GM12878 (cell line): ENCODE data around the gene DHX32. TPM values are rescaled to one million over a fixed set of nuclear protein-coding genes. Genes with fewer than 3 reads are reported as not detected.

Experiments
- HDAC2 ChIP-seq: fragments of 200-600 bp; sonication (generic); IDR thresholded peaks from 2 replicates; pipeline ENCODE4 v1.6.1; 2017
- HDAC6 ChIP-seq: fragments of 200-600 bp; sonication (generic); IDR thresholded peaks from one replicate; pipeline ENCODE4 v1.8.0; 2017; ENCODE audit warnings: antibody characterized with exemption; ENCODE audit not compliant: unreplicated experiment
- TAF1 ChIP-seq: IDR thresholded peaks from 2 replicates; pipeline ENCODE4 v1.6.1; 2011; ENCODE audit warnings: mild to moderate bottlenecking, low read depth, low read length, borderline replicate concordance
- TBL1XR1 ChIP-seq: IDR thresholded peaks from 2 replicates; pipeline ENCODE4 v1.6.1; 2012; ENCODE audit warnings: low read depth, low read length, improper control_type of control experiment
- polyA plus RNA-seq, 11 experiments: library from polyadenylated mRNA; depleted of rRNA in 4 of 11; unstranded in 6 of 11; stranded (reverse) in 5 of 11; fragments of >200 nt; fragmentation: Nextera tagmentation in 4 of 11; fragmentation: Illumina TruSeq in 1 of 11; extraction: Ambion mirVana in 4 of 11; extraction: Trizol in 1 of 11; gene quantifications; 1 replicate in 1 of 11; 2 replicates in 10 of 11; pipeline versions ENCODE4 v1.2.1 to v1.2.3, GENCODE V29; 2011 to 2016; ENCODE audit warnings: inconsistent platforms in 2 of 11, missing spikeins in 2 of 11, low read depth in 1 of 11
- total RNA-seq, 4 experiments: library from RNA; depleted of rRNA in 3 of 4; stranded (reverse); fragments of >200 nt in 3 of 4; fragmentation: Illumina TruSeq in 1 of 4; extraction: Trizol in 1 of 4; gene quantifications; 2 replicates each; pipeline versions ENCODE4 v1.2.1 to v1.2.3, GENCODE V29; 2013 to 2021
- TF ChIP-seq, protein P1 (sequence below): fragments of 450-650 bp; IDR thresholded peaks from 2 replicates; pipeline ENCODE4 v1.6.1; 2017; ENCODE audit warnings: mild to moderate bottlenecking, moderate library complexity
- TF ChIP-seq, protein P2 (sequence below): IDR thresholded peaks from 2 replicates; pipeline ENCODE4 v1.6.1; 2012; ENCODE audit warnings: low read depth, low read length, improper control_type of control experiment
- TF ChIP-seq, protein P3 (sequence below): fragments of 450-650 bp; IDR thresholded peaks from 2 replicates; pipeline ENCODE4 v1.6.1; 2016; ENCODE audit warnings: mild to moderate bottlenecking, moderate library complexity, borderline replicate concordance

The DHX32 gene
- total and polyA plus RNA-seq, 10 of the 15 experiments (the other 5 are each of a cell fraction or from before 2014, with no cell fraction given) = 5.4 to 21.0 (median 16.0) TPM

DNA sequence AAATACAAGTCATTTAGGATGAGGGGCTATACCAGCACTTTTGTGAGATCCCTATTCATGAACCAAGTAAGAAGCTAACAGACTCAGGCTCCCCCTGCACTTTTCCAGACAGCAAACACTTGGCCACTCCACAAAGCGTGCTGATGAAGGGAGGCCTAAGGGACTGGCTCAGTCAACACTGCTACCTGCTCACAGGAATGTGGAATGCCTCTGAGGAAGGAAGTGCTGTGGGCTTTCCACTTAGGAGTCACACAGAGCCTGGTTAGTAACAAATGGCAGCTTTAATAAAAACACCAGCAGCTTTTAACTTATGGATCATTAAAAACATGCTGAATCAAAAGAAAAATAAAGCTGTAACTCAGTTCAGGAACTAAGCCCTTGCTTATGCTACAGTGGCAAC is 73.0 kb downstream of the DHX32 start (continued):
- TF ChIP-seq, protein P1, sequence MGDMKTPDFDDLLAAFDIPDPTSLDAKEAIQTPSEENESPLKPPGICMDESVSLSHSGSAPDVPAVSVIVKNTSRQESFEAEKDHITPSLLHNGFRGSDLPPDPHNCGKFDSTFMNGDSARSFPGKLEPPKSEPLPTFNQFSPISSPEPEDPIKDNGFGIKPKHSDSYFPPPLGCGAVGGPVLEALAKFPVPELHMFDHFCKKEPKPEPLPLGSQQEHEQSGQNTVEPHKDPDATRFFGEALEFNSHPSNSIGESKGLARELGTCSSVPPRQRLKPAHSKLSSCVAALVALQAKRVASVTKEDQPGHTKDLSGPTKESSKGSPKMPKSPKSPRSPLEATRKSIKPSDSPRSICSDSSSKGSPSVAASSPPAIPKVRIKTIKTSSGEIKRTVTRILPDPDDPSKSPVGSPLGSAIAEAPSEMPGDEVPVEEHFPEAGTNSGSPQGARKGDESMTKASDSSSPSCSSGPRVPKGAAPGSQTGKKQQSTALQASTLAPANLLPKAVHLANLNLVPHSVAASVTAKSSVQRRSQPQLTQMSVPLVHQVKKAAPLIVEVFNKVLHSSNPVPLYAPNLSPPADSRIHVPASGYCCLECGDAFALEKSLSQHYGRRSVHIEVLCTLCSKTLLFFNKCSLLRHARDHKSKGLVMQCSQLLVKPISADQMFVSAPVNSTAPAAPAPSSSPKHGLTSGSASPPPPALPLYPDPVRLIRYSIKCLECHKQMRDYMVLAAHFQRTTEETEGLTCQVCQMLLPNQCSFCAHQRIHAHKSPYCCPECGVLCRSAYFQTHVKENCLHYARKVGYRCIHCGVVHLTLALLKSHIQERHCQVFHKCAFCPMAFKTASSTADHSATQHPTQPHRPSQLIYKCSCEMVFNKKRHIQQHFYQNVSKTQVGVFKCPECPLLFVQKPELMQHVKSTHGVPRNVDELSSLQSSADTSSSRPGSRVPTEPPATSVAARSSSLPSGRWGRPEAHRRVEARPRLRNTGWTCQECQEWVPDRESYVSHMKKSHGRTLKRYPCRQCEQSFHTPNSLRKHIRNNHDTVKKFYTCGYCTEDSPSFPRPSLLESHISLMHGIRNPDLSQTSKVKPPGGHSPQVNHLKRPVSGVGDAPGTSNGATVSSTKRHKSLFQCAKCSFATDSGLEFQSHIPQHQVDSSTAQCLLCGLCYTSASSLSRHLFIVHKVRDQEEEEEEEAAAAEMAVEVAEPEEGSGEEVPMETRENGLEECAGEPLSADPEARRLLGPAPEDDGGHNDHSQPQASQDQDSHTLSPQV = no peak
- TF ChIP-seq, protein P2, sequence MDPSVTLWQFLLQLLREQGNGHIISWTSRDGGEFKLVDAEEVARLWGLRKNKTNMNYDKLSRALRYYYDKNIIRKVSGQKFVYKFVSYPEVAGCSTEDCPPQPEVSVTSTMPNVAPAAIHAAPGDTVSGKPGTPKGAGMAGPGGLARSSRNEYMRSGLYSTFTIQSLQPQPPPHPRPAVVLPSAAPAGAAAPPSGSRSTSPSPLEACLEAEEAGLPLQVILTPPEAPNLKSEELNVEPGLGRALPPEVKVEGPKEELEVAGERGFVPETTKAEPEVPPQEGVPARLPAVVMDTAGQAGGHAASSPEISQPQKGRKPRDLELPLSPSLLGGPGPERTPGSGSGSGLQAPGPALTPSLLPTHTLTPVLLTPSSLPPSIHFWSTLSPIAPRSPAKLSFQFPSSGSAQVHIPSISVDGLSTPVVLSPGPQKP = no peak
- no peak for TF ChIP-seq HDAC2
- TF ChIP-seq, protein P3, sequence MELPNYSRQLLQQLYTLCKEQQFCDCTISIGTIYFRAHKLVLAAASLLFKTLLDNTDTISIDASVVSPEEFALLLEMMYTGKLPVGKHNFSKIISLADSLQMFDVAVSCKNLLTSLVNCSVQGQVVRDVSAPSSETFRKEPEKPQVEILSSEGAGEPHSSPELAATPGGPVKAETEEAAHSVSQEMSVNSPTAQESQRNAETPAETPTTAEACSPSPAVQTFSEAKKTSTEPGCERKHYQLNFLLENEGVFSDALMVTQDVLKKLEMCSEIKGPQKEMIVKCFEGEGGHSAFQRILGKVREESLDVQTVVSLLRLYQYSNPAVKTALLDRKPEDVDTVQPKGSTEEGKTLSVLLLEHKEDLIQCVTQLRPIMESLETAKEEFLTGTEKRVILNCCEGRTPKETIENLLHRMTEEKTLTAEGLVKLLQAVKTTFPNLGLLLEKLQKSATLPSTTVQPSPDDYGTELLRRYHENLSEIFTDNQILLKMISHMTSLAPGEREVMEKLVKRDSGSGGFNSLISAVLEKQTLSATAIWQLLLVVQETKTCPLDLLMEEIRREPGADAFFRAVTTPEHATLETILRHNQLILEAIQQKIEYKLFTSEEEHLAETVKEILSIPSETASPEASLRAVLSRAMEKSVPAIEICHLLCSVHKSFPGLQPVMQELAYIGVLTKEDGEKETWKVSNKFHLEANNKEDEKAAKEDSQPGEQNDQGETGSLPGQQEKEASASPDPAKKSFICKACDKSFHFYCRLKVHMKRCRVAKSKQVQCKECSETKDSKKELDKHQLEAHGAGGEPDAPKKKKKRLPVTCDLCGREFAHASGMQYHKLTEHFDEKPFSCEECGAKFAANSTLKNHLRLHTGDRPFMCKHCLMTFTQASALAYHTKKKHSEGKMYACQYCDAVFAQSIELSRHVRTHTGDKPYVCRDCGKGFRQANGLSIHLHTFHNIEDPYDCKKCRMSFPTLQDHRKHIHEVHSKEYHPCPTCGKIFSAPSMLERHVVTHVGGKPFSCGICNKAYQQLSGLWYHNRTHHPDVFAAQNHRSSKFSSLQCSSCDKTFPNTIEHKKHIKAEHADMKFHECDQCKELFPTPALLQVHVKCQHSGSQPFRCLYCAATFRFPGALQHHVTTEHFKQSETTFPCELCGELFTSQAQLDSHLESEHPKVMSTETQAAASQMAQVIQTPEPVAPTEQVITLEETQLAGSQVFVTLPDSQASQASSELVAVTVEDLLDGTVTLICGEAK = no peak
- no peak for TF ChIP-seq TAF1
- TF ChIP-seq TBL1XR1 = no peak
- TF ChIP-seq HDAC6 = no peak
